AG09309 (cell line): ENCODE data around the gene JMJD1C.

ENCODE experiments used
- DNase-seq: peaks from one replicate; pipeline ENCODE4 v3.0.0-alpha.2; 2010; ENCODE audit warnings: low read depth
- H3K4me3 ChIP-seq: 2 replicates; pipeline ENCODE4 v1.5.1; 2011; ENCODE audit warnings: mild to moderate bottlenecking, low read depth, low read length, moderate library complexity; ENCODE audit not compliant: control insufficient read depth
- TF ChIP-seq, protein P1 (sequence below): IDR thresholded peaks from 2 replicates; pipeline ENCODE4 v1.5.1; 2011; ENCODE audit warnings: mild to moderate bottlenecking, low read depth, low read length, inconsistent platforms; ENCODE audit not compliant: insufficient read depth, control insufficient read depth; ENCODE audit errors: missing control alignments

The JMJD1C gene

DNA sequence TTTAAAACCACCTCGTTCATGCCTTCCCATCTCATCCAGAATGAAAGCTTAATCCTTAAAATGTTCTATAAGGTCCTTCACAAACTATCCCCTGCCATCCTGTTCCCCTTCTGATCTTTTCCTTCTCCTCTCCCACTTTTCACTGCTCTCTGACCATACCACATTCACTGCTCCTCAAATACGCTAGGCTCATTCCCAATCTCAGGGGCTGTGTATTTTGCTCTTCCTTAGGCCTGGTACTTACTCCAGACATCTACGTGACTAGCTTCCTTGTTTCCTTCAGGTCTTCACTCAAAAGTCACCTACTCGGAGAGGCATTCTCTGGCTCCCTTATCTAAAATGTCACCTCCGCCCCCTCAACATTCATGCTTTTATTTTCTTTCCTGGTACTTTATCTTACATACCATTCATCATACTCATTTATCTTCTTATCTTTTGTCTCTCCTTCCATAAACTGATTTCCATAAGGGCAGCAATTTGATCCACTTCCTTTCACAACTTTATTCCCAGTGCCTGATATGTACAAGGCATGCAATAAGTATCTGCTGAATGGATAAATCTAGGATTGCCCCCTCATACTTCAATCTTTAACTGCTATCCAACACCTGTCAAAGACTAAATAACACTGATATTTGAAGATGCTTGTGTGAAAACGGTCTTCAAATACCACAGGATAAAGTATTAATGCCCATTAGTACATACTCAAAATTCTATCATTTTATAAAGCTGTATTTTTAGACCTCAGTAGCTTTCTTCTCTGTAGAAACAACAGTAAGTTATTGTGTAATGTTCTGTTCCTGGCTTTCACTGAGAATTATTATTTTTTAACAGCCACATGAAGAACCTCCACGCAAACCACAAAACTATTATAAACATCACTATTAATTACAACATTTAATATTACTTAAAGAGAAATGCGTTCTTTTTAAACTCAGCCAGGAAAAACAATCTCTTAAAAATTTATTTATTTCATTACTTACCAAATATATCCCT is 27.0 kb downstream of the JMJD1C start:
- TF ChIP-seq, protein P1, sequence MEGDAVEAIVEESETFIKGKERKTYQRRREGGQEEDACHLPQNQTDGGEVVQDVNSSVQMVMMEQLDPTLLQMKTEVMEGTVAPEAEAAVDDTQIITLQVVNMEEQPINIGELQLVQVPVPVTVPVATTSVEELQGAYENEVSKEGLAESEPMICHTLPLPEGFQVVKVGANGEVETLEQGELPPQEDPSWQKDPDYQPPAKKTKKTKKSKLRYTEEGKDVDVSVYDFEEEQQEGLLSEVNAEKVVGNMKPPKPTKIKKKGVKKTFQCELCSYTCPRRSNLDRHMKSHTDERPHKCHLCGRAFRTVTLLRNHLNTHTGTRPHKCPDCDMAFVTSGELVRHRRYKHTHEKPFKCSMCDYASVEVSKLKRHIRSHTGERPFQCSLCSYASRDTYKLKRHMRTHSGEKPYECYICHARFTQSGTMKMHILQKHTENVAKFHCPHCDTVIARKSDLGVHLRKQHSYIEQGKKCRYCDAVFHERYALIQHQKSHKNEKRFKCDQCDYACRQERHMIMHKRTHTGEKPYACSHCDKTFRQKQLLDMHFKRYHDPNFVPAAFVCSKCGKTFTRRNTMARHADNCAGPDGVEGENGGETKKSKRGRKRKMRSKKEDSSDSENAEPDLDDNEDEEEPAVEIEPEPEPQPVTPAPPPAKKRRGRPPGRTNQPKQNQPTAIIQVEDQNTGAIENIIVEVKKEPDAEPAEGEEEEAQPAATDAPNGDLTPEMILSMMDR, result no peak
- H3K4me3 ChIP-seq, result no peak overlapping the region
- DNase-seq, result no peak

DNA sequence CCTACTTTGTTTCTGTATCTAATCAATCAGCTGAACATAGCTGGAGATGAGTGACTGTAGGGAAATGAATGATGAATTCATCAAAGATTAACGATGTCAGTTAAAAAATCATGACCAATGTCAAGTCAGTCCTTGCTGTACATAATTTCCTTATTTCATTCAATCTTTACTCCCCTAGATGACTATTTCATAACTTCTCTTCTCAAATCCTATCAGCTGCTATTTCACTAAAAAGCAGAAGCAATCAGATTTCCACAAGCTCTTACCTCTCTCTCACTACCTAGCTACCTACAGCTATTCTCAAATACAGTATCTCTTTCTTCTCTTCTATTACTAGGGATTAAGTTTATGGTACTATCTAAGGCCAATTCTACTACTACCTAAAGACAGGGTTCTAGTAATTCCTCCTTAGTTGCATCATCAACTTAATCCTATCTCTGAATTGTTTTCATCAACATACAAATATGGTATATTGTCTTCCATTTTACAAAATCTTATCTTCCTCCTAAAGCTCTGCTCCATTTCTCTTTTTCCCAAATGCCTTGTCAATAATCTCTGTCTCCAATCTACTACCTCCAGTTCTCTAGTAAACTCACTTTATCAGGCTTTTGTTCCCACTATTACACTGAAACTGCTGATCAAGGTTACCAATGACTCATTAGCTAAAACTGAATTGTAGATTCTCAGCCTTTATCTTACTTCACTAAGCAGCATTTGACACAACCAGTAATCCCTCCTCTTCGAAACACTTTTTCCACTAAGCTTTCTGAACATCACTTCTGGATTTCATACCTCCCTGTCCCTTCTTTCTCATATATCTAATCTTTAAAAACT is 28.4 kb downstream of the JMJD1C start:
- no peak for DNase-seq
- TF ChIP-seq, protein P1, result no peak
- H3K4me3 ChIP-seq, result no peak overlapping the region

GRCh38 chr10:63436225-63436624 is 29.6 kb downstream of the JMJD1C start:
- H3K4me3 ChIP-seq, result no peak overlapping the region
- TF ChIP-seq, protein P1, result no peak
- no peak for DNase-seq

GRCh38 chr10:63434866-63435854 is 30.6 kb downstream of the JMJD1C start:
- TF ChIP-seq, protein P1, result no peak
- no peak for DNase-seq
- no peak overlapping the region for H3K4me3 ChIP-seq

GRCh38 chr10:63431962-63432797 is 33.6 kb downstream of the JMJD1C start:
- TF ChIP-seq, protein P1, result no peak
- no peak for DNase-seq
- H3K4me3 ChIP-seq, result no peak overlapping the region
